Astrocyte of the spinal cord (primary cell): ENCODE results near the gene PCDH1.

Experiments used
- DNase-seq: peaks from one replicate; pipeline ENCODE4 v3.0.0; 2011; ENCODE audit warnings: low read depth, low spot score
- H3K4me3 ChIP-seq: 2 replicates; pipeline ENCODE4 v1.5.1; 2011; ENCODE audit warnings: low read depth, mild to moderate bottlenecking, low read length, moderate library complexity
- in situ Hi-C: cut with HindIII; loops from 2 replicates; pipeline ENCODE4 v1.10.0; 2017; ENCODE audit warnings: low sequenced_read_pairs
- TF ChIP-seq, protein P1 (sequence below): IDR thresholded peaks from 2 replicates; pipeline ENCODE4 v1.5.1; 2012; ENCODE audit warnings: low read depth, mild to moderate bottlenecking, low read length, inconsistent platforms

Gene PCDH1

GRCh38 chr5:141917760-141918159 is 39.5 kb upstream of the PCDH1 start:
- no peak overlapping the region for H3K4me3 ChIP-seq
- in situ Hi-C loops = no loop called here
- DNase-seq = no peak
- TF ChIP-seq, protein P1, sequence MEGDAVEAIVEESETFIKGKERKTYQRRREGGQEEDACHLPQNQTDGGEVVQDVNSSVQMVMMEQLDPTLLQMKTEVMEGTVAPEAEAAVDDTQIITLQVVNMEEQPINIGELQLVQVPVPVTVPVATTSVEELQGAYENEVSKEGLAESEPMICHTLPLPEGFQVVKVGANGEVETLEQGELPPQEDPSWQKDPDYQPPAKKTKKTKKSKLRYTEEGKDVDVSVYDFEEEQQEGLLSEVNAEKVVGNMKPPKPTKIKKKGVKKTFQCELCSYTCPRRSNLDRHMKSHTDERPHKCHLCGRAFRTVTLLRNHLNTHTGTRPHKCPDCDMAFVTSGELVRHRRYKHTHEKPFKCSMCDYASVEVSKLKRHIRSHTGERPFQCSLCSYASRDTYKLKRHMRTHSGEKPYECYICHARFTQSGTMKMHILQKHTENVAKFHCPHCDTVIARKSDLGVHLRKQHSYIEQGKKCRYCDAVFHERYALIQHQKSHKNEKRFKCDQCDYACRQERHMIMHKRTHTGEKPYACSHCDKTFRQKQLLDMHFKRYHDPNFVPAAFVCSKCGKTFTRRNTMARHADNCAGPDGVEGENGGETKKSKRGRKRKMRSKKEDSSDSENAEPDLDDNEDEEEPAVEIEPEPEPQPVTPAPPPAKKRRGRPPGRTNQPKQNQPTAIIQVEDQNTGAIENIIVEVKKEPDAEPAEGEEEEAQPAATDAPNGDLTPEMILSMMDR = no peak

DNA sequence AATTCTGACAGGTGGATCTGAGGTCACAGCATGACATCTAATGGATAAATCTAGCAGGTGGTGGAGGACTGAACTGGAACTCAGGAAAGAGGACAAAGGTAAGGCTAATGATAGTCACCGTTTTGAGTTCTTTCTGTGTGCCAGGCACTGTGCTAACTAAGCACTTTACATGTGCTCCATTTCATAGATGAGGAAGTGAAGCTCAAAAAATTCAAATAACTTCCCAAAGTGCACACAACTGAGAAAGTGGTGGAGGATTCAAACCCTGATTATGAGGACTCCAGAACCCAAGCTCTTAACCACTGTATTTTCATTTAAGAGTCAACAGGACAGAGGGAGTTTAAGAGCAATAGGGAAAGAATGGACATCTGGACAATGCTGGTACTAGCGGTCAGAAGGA is 38.3 kb upstream of the PCDH1 start:
- no peak for DNase-seq
- H3K4me3 ChIP-seq = no peak overlapping the region
- in situ Hi-C loops = no loop called here
- TF ChIP-seq, protein P1 = no peak

GRCh38 chr5:141915881-141916336 is 37.7 kb upstream of the PCDH1 start:
- in situ Hi-C loops = no loop called here
- TF ChIP-seq, protein P1 = no peak
- no peak for DNase-seq
- no peak overlapping the region for H3K4me3 ChIP-seq

GRCh38 chr5:141914797-141915196 is 36.6 kb upstream of the PCDH1 start:
- no peak overlapping the region for H3K4me3 ChIP-seq
- in situ Hi-C loops = no loop called here
- DNase-seq = no peak
- TF ChIP-seq, protein P1 = no peak

- H3K4me3 ChIP-seq = peak overlapping the region; percentile 26
- DNase-seq = no peak
- TF ChIP-seq, protein P1 = peak; percentile 14
- in situ Hi-C loops = no loop called here
These were observed 36.1 kb upstream of the PCDH1 start for GRCh38 chr5:141914199-141914743.

GRCh38 chr5:141913560-141914198 is 35.5 kb upstream of the PCDH1 start:
- in situ Hi-C loops = no loop called here
- DNase-seq = no peak
- TF ChIP-seq, protein P1 = no peak
- H3K4me3 ChIP-seq = peak overlapping the region; percentile 26
